ENCODE data around the gene ANKRD65.
"Not testable (repeated sequence)": the region's sequence is repeated elsewhere in the genome, so short reads cannot be mapped to it uniquely, and the experiment has no call there.

ANKRD65 gene

GRCh38 chr1:1371746-1372711, 49.0 kb downstream of the ANKRD65 start:
- H4K20me1 ChIP-seq (ENCODE audit: insufficient read depth) = no peaks in the 10 kb centered on the region
- H3K9ac ChIP-seq = no peak overlapping the region
- TF ChIP-seq CTCF (conservative IDR thresholded peaks at IDR 0.05; ENCODE audit: low read depth, low read length) = peak; percentile 90
- peaks cover 42% of the 10 kb centered on the region for H3K4me1 ChIP-seq (ENCODE audit: low read depth, poor library complexity, severe bottlenecking)
- no peak overlapping the region for H2AFZ ChIP-seq (ENCODE audit: low read depth)
- H3K4me2 ChIP-seq = peak overlapping the region; percentile 99
- peak overlapping the region; percentile 33; the same call in 1 of the 2 replicates for H3K27ac ChIP-seq
- H3K4me3 ChIP-seq (IDR thresholded peaks at IDR 0.05; ENCODE audit: insufficient read depth, low read depth, low read length) = peak overlapping the region; percentile 54
- H3K27me3 ChIP-seq (ENCODE audit: insufficient read depth, low read depth) = no peaks in the 10 kb centered on the region
- H3K36me3 ChIP-seq (ENCODE audit: insufficient read depth) = no peaks in the 10 kb centered on the region
- H3K79me2 ChIP-seq (ENCODE audit: insufficient read depth, low read depth) = peaks cover 25% of the 10 kb centered on the region

GRCh38 chr1:1371364-1371745, 49.7 kb downstream of the ANKRD65 start:
- Histone ChIP-seq H3K79me2 (ENCODE audit: insufficient read depth, low read depth) (peaks cover 25% of the 10 kb centered on the region), H3K27me3 (ENCODE audit: insufficient read depth, low read depth) (no peaks in the 10 kb centered on the region), H3K27ac (peak overlapping the region; percentile 11; the same call in 1 of the 2 replicates), H2AFZ (ENCODE audit: low read depth) (no peak overlapping the region), H3K4me1 (ENCODE audit: low read depth, poor library complexity, severe bottlenecking) (peaks cover 42% of the 10 kb centered on the region), H3K36me3 (ENCODE audit: insufficient read depth) (no peaks in the 10 kb centered on the region), H3K4me2 (peak overlapping the region; percentile 99), H4K20me1 (ENCODE audit: insufficient read depth) (no peaks in the 10 kb centered on the region), H3K4me3 (IDR thresholded peaks at IDR 0.05; ENCODE audit: insufficient read depth, low read depth, low read length) (peak overlapping the region; percentile 54), H3K9ac (no peak overlapping the region)
- TF ChIP-seq CTCF (conservative IDR thresholded peaks at IDR 0.05; ENCODE audit: low read depth, low read length) = no peak

GRCh38 chr1:1370771-1371300, 50.2 kb downstream of the ANKRD65 start:
- Histone ChIP-seq H3K4me3 (IDR thresholded peaks at IDR 0.05; ENCODE audit: insufficient read depth, low read depth, low read length) (no peak overlapping the region), H3K4me2 (peak overlapping the region; percentile 99), H3K36me3 (ENCODE audit: insufficient read depth) (no peaks in the 10 kb centered on the region), H3K27me3 (ENCODE audit: insufficient read depth, low read depth) (no peaks in the 10 kb centered on the region), H2AFZ (ENCODE audit: low read depth) (no peak overlapping the region), H3K4me1 (ENCODE audit: low read depth, poor library complexity, severe bottlenecking) (peaks cover 42% of the 10 kb centered on the region), H3K79me2 (ENCODE audit: insufficient read depth, low read depth) (peaks cover 25% of the 10 kb centered on the region), H3K27ac (no peak overlapping the region), H4K20me1 (ENCODE audit: insufficient read depth) (no peaks in the 10 kb centered on the region), H3K9ac (no peak overlapping the region)
- no peak for TF ChIP-seq CTCF (conservative IDR thresholded peaks at IDR 0.05; ENCODE audit: low read depth, low read length)

- H3K4me2 ChIP-seq; H3K27me3 ChIP-seq (ENCODE audit: insufficient read depth, low read depth); H4K20me1 ChIP-seq (ENCODE audit: insufficient read depth); H2AFZ ChIP-seq (ENCODE audit: low read depth); H3K9ac ChIP-seq; H3K4me3 ChIP-seq (IDR thresholded peaks at IDR 0.05; ENCODE audit: insufficient read depth, low read depth, low read length); H3K36me3 ChIP-seq (ENCODE audit: insufficient read depth); H3K27ac ChIP-seq: not testable (repeated sequence)
- peaks cover 42% of the 10 kb centered on the region for H3K4me1 ChIP-seq (ENCODE audit: low read depth, poor library complexity, severe bottlenecking)
- peaks cover 25% of the 10 kb centered on the region for H3K79me2 ChIP-seq (ENCODE audit: insufficient read depth, low read depth)
Observed at GRCh38 chr1:1370094-1370493, 51.0 kb downstream of the ANKRD65 start.

Measured in KMS-11 (cell line).